Measurements from ENCODE around the gene NYNRIN.

The NYNRIN gene

DNA sequence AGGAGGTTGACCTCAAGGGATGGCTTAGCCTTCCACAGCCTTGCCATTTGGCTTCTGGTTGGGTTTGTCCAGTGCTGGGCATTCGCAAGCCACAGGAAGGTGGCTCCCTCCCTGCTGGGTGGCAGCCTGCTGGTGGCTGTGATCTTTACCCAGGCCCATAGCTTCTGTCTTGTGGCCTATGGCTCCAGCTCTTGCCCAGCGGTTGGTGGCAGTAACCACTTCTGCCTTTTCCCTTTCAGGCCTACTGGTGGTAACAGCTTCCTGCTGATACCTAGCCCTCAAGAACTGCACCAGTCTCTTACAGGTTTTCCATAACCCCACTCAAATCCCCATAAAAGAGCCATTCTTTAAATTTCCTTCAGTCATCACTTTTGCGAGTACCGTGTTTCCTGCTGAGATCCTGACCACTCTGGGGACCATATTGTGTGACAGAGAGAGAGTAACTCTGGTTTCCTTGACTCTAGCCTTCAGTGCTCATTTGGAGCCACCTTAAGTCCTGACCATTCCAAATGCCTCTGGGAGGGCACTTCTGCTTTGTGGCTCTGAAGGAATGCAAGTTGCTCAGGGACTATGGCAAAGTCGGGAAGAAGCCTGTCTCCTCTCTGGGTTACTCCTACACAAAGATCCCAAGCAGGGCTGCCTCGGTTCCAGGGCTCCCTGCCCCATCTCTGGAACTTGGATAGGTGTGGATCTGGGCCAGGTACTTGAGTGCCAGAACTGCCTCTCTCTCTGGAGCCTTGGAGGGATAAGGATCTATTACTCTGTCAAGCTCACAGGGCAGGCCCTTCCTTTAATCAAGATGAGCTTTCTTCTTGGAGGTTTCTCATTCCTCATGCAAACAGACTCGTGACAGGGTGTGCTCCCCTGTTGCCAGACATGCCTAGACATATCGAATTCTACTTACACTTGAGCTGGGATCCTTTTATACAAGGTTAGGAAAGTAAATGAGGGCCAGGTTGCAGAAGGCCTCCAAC, 2.9 kb upstream of the NYNRIN start:
- DNase-seq: no peak

DNA sequence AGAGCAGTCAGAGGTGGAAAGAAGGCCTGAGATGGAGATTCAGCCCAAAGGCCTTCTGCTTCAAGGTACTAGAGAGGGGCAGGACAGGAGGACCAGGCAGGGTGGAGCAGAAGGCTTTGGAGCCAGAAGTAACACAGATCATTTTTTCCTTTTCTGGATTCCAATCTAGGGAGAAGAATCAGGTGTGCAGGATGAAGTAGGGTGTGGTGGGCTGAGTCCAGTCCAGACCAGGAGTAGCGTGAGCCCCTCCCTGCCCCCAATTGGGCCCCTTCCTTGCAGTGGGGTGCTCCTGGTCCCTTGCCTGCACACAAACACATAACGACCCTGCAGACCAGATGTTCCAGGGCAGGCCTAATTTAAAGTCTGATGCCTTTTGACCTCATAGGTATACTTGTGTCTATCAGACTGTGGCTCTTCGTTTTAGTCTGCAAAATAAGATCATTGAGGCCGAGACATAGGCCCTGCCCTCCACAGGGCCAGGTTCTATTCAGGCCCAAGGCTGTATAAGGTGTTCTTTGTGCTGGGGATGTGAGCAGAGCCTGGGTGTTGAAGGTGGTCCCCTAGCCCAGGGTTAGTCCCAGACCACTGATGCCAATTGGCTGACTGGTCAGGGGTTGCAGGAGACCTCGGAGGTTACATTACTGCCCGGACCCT, 1.0 kb upstream of the NYNRIN start:
- DNase-seq: no peak

- no peak for DNase-seq
Observed at GRCh38 chr14:24398293-24398652, 530 bp upstream of the NYNRIN start.

GRCh38 chr14:24399447-24399822, 632 bp downstream of the NYNRIN start:
- no peak for DNase-seq

- no peak for DNase-seq
Observed at GRCh38 chr14:24399999-24400718, 1.4 kb downstream of the NYNRIN start.

- no peak for DNase-seq
Observed at GRCh38 chr14:24401810-24402702, 3.3 kb downstream of the NYNRIN start.

GRCh38 chr14:24403294-24403998, 4.6 kb downstream of the NYNRIN start:
- DNase-seq: no peak

DNA sequence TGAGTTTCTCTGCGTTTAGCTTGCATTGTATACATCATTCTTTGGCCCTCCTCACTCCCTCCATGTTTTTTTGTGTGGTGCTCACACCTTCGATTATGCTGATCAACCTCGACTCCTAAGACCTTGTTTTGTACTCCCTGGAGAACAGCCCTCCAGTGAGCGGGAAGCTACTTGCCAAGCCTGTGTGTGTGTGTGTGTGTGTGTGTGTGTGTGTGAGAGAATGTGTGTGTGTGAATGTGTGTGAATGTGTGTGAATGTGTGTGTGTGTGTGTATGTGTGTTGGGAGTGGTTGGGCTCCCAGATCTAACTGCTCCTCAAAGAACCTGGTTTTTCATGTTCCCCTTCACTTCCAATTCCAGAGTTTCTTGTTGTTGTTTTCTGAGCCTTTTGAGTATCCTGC, 6.0 kb downstream of the NYNRIN start:
- DNase-seq: no peak

GRCh38 chr14:24406416-24406815, 7.6 kb downstream of the NYNRIN start:
- DNase-seq: no peak

DNA sequence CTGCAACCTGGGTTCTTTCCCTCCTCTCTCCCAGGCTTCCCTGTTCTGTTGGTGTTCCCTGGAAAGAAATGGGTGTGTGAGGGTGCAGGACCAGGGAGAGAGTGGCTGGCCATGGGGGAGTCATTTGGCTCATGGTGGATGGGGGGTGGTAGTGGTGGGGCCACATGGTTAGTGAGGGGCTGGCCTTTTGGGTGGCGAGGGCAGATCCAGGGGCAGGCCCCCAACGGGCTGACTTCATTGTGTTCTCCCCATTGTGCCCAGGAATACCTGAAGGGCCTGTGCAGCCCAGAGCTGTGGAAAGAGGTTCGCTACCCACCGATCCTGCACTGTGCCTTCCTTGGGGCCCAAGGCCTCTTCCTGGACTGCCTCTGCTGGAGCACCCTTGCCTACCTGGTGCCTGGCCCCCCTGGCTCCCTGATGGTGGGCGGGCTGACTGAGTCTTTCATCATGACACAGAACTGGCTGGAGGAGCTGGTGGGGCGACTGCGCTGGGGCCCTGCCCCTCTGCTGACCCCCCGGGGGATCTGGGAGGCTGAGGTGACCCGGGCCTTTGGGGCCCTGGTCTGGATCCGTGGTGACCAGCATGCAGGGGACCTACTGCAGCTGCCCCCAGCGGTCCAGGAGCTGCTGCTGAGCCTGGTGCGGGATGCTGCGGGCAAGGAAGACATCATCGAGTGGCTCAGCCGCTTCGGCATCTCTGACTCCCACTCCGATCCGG, 9.0 kb downstream of the NYNRIN start:
- DNase-seq: no peak

GRCh38 chr14:24408764-24409163, 10.0 kb downstream of the NYNRIN start:
- no peak for DNase-seq

GRCh38 chr14:24409192-24409591, 10.4 kb downstream of the NYNRIN start:
- DNase-seq: no peak

DNA sequence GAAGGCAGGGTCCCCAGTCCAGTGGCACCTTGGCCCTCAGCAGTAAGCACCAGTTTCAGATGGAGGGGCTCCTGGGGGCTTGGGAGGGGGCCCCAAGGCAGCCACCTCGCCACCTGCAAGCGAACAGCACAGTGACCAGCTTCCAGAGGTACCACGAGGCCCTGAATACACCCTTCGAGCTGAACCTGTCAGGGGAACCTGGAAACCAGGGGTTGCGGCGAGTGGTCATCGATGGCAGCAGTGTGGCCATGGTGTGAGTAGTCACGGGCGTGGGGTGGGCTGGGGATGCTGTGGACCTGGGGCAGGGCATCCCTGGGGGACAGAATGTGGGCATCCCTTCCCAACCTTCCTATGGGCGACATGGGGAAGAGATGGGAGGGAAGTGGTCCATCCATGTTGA, 11.2 kb downstream of the NYNRIN start:
- DNase-seq: no peak

GRCh38 chr14:24411443-24412389, 12.9 kb downstream of the NYNRIN start:
- peak; percentile 51 for DNase-seq

- DNase-seq: no peak
Observed at GRCh38 chr14:24414077-24414476, 15.3 kb downstream of the NYNRIN start.

DNA sequence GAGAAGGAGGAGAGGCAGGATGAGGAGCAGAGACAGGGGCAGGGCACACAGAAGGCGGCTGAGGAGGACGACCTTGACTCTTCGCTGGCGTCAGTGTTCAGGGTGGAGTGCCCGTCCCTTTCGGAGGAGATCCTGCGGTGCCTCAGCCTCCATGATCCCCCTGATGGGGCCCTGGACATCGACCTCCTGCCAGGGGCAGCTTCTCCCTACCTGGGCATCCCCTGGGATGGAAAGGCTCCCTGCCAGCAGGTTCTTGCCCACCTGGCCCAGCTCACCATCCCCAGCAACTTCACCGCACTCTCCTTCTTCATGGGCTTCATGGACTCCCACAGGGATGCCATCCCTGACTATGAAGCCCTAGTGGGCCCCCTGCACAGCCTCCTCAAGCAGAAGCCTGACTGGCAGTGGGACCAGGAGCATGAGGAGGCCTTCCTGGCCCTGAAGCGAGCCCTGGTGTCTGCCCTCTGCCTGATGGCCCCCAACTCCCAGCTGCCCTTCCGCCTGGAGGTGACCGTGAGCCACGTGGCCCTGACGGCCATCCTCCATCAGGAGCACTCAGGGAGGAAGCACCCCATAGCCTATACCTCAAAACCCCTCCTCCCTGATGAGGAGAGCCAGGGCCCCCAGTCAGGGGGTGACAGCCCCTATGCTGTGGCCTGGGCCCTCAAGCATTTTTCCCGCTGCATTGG, 16.1 kb downstream of the NYNRIN start:
- no peak for DNase-seq

DNA sequence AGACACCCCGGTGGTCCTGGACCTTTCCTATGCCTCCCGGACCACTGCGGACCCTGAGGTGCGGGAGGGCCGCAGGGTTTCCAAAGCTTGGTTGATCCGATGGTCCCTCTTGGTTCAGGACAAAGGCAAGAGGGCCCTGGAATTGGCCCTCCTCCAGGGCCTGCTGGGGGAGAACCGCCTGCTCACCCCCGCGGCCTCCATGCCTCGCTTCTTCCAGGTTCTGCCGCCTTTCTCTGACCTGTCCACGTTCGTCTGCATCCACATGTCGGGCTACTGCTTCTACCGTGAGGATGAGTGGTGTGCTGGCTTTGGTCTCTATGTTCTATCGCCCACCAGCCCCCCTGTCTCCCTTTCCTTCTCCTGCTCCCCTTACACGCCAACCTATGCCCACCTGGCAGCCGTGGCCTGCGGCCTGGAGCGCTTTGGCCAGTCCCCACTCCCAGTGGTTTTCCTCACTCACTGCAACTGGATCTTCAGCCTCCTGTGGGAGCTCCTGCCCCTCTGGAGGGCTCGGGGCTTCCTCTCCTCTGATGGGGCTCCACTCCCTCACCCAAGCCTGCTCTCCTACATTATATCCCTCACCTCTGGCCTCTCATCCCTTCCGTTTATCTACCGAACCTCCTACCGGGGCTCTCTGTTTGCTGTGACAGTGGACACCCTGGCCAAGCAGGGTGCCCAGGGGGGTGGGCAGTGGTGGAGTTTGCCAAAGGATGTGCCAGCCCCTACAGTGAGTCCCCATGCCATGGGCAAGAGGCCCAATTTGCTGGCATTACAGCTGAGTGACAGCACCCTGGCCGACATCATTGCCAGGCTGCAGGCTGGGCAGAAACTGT, 16.8 kb downstream of the NYNRIN start:
- DNase-seq: no peak

GRCh38 chr14:24416254-24416931, 17.6 kb downstream of the NYNRIN start:
- no peak for DNase-seq
